GM23338 (cell line): ENCODE results near the gene S100A12. TPM values are rescaled to one million over a fixed set of nuclear protein-coding genes. Genes with fewer than 3 reads are reported as not detected.

Source experiments
- ATAC-seq: fragments of 200-7000 bp; cut with Tn5 transposase; 3 replicates; pipeline ENCODE4 v1.9.1; 2020
- DNase-seq: peaks from one replicate; pipeline ENCODE4 v3.0.0-alpha.2; 2015; ENCODE audit warnings: low spot score
- H2AFZ ChIP-seq: fragments of 200-600 bp; sonication (generic); 2 replicates; pipeline ENCODE4 v1.8.0; 2016; ENCODE audit warnings: antibody characterized with exemption, mild to moderate bottlenecking, moderate library complexity
- H3F3A ChIP-seq: fragments of 200-600 bp; sonication (generic); replicated peaks from 2 replicates; pipeline ENCODE4 v1.8.0; 2017; ENCODE audit warnings: antibody characterized with exemption, mixed run types, low read depth
- H3K27ac ChIP-seq: fragments of 200-600 bp; sonication (generic); 2 replicates; pipeline ENCODE4 v1.6.1; 2016; ENCODE audit warnings: low read depth
- H3K27me3 ChIP-seq: fragments of 200-600 bp; sonication (generic); 2 replicates; pipeline ENCODE4 v1.8.0; 2016; ENCODE audit warnings: mild to moderate bottlenecking, mixed run types, moderate library complexity; ENCODE audit not compliant: insufficient read depth
- H3K36me3 ChIP-seq: fragments of 200-600 bp; sonication (generic); 2 replicates; pipeline ENCODE4 v1.8.0; 2016; ENCODE audit warnings: mild to moderate bottlenecking; ENCODE audit not compliant: insufficient read depth
- H3K4me1 ChIP-seq: fragments of 200-600 bp; sonication (generic); 2 replicates; pipeline ENCODE4 v1.8.0; 2016; ENCODE audit warnings: mild to moderate bottlenecking, moderate library complexity; ENCODE audit not compliant: insufficient read depth
- H3K4me2 ChIP-seq: fragments of 200-600 bp; sonication (generic); 2 replicates; pipeline ENCODE4 v1.7.1; 2017; ENCODE audit warnings: mixed run types
- H3K4me3 ChIP-seq: fragments of 200-600 bp; sonication (generic); 2 replicates; pipeline ENCODE4 v1.6.1; 2016; ENCODE audit warnings: mixed run types
- H3K79me2 ChIP-seq: fragments of 200-600 bp; sonication (generic); replicated peaks from 2 replicates; pipeline ENCODE4 v1.8.0; 2017; ENCODE audit warnings: mild to moderate bottlenecking; ENCODE audit not compliant: insufficient read depth
- H3K9me2 ChIP-seq: fragments of 200-600 bp; sonication (generic); 2 replicates; pipeline ENCODE4 v1.8.0; 2017; ENCODE audit not compliant: insufficient read depth
- H4K20me1 ChIP-seq: fragments of 200-600 bp; sonication (generic); replicated peaks from 2 replicates; pipeline ENCODE4 v1.8.0; 2017; ENCODE audit warnings: mild to moderate bottlenecking; ENCODE audit not compliant: insufficient read depth
- H3K27ac Mint-ChIP-seq: 2 replicates; pipeline ENCODE4 v1.8.0; 2020; ENCODE audit warnings: inconsistent platforms, mild to moderate bottlenecking, moderate library complexity, mixed read lengths
- H3K27me3 Mint-ChIP-seq: 3 replicates; pipeline ENCODE4 v1.8.0; 2022; ENCODE audit warnings: low read depth, mild to moderate bottlenecking, moderate library complexity, mixed read lengths, inconsistent platforms; ENCODE audit not compliant: insufficient read depth, poor library complexity
- H3K36me3 Mint-ChIP-seq: 3 replicates; pipeline ENCODE4 v1.8.0; 2021; ENCODE audit warnings: low read depth, mild to moderate bottlenecking, inconsistent platforms, moderate library complexity, mixed read lengths
- H3K4me1 Mint-ChIP-seq: 3 replicates; pipeline ENCODE4 v1.8.0; 2020; ENCODE audit warnings: mild to moderate bottlenecking, inconsistent platforms, mixed read lengths
- H3K4me3 Mint-ChIP-seq: 3 replicates; pipeline ENCODE4 v1.8.0; 2021; ENCODE audit warnings: moderate library complexity, mild to moderate bottlenecking, inconsistent platforms, mixed read lengths
- H3K9me3 Mint-ChIP-seq: 3 replicates; pipeline ENCODE4 v1.8.0; 2020; ENCODE audit warnings: moderate library complexity, mild to moderate bottlenecking, inconsistent platforms, mixed read lengths
- CREB1 ChIP-seq: fragments of 250-450 bp; sonication (Bioruptor Pico); IDR thresholded peaks from 2 replicates; pipeline ENCODE4 v1.5.0; 2020; ENCODE audit warnings: low read depth, mild to moderate bottlenecking, moderate library complexity
- CTCF ChIP-seq, 2 experiments: fragments of 200-600 bp in 1 of 2; sonication (generic) in 1 of 2; conservative IDR thresholded peaks; 2 replicates each; pipeline versions ENCODE4 v1.5.1 to v1.6.1; 2016 to 2017; ENCODE audit warnings: antibody characterized with exemption in 2 of 2, low read depth in 2 of 2, mild to moderate bottlenecking in 2 of 2, moderate library complexity in 1 of 2
- ETS1 ChIP-seq: IDR thresholded peaks from 2 replicates; pipeline ENCODE4 v1.6.1; 2016; ENCODE audit warnings: antibody characterized with exemption
- EZH2phosphoT487 ChIP-seq: fragments of 200-600 bp; sonication (generic); IDR thresholded peaks from one replicate; pipeline ENCODE4 v1.8.1; 2018; ENCODE audit warnings: antibody characterized with exemption; ENCODE audit not compliant: unreplicated experiment
- JUNB ChIP-seq: IDR thresholded peaks from one replicate; pipeline ENCODE4 v1.6.1; 2016; ENCODE audit warnings: antibody characterized with exemption; ENCODE audit not compliant: unreplicated experiment
- NANOG ChIP-seq: IDR thresholded peaks from 2 replicates; pipeline ENCODE4 v1.6.1; 2016; ENCODE audit warnings: antibody characterized with exemption, borderline replicate concordance
- POLR2AphosphoS5 ChIP-seq: IDR thresholded peaks from 2 replicates; pipeline ENCODE4 v1.6.1; 2016; ENCODE audit warnings: antibody characterized with exemption, low read depth
- REST ChIP-seq: IDR thresholded peaks from one replicate; pipeline ENCODE4 v1.6.1; 2018; ENCODE audit warnings: antibody characterized with exemption; ENCODE audit not compliant: unreplicated experiment
- ZNF114 ChIP-seq: fragments of 250-450 bp; sonication (Bioruptor Pico); IDR thresholded peaks from 2 replicates; pipeline ENCODE4 v1.5.0; 2020; ENCODE audit warnings: mild to moderate bottlenecking, moderate library complexity
- polyA plus RNA-seq: library from polyadenylated mRNA; unstranded; fragments of >200 nt; fragmentation: Nextera tagmentation; extraction: Ambion mirVana; gene quantifications from 2 replicates; pipeline ENCODE4 v1.2.1, GENCODE V29; 2016
- total RNA-seq: library from RNA; depleted of rRNA; stranded (reverse); fragments of >200 nt; shearing (Covaris generic); gene quantifications from 2 replicates; pipeline ENCODE4 v1.2.3, GENCODE V29; 2014

S100A12 gene
- total and polyA plus RNA-seq, 2 experiments from 2014 or later = not detected

DNA sequence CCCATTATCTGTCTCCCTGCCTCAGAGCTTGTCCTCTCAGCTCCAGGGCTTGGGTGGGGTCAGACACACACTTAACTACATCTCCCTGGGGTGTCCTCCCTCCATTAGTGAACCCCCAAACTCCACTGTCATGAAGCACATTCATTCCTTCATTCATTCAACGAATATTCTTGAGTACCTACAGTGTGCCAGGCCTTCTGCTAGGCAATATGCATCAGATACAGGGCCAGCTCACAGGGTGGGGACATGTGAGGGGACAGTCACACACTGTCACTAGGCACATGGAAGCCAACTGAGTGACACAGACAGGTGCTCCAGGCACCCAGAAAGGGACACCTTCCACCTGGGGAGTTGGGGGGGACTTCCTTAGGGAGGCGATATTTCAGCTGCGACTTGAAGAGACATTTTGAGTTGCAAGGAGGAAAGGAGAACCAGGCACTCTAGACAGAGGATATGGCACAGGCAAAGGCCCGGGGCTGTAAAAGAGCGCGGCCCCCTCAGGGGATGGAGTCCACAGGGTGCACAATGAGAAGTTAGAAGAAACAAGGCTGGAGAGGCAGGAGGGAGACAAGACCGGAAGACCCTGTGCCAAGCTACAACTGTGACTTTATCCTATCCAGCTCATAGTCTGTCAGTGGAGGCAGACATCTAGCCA lies 24.1 kb upstream of the S100A12 start:
- Mint-ChIP-seq H3K4me1 (peaks cover 11% of the 10 kb centered on the region; the same call in 2 of the 3 replicates), H3K36me3 (peaks cover under 1% of the 10 kb centered on the region; the same call in 2 of the 3 replicates), H3K4me3 (no peak overlapping the region), H3K9me3 (peaks cover 4% of the 10 kb centered on the region), H3K27ac (no peak overlapping the region), H3K27me3 (peaks cover 16% of the 10 kb centered on the region)
- no peak for TF ChIP-seq ZNF114 (CRISPR knock-in tag)
- no peak for TF ChIP-seq CREB1 (CRISPR knock-in tag)
- no peak for TF ChIP-seq ETS1
- TF ChIP-seq POLR2AphosphoS5 = no peak
- TF ChIP-seq REST = no peak
- no peak for TF ChIP-seq EZH2phosphoT487
- 0 out of 2 replicates have a peak, but pooled peaks cover 3% of the 10 kb centered on the region for H3K9me2 ChIP-seq
- H3K27ac ChIP-seq = no peak overlapping the region
- H2AFZ ChIP-seq = no peak overlapping the region
- ATAC-seq = no peak
- no peak overlapping the region for H3K4me3 ChIP-seq
- H3F3A ChIP-seq = no peaks in the 10 kb centered on the region
- H3K4me2 ChIP-seq = no peak overlapping the region
- H4K20me1 ChIP-seq = no peaks in the 10 kb centered on the region
- no peaks in the 10 kb centered on the region for H3K4me1 ChIP-seq
- H3K36me3 ChIP-seq = no peaks in the 10 kb centered on the region
- H3K27me3 ChIP-seq = peaks cover 8% of the 10 kb centered on the region; the same call in 1 of the 2 replicates
- no peaks in the 10 kb centered on the region for H3K79me2 ChIP-seq
- no peak for DNase-seq

- H3K36me3 ChIP-seq = no peaks in the 10 kb centered on the region
- H3K27ac ChIP-seq = no peak overlapping the region
- DNase-seq (no peak), ATAC-seq (no peak)
- no peaks in the 10 kb centered on the region for H3K4me1 ChIP-seq
- no peaks in the 10 kb centered on the region for H3K79me2 ChIP-seq
- no peaks in the 10 kb centered on the region for H3F3A ChIP-seq
- H3K4me3 ChIP-seq = no peak overlapping the region
- no peak overlapping the region for H2AFZ ChIP-seq
- Mint-ChIP-seq H3K36me3 (no peaks in the 10 kb centered on the region), H3K9me3 (no peaks in the 10 kb centered on the region), H3K4me1 (peaks cover 7% of the 10 kb centered on the region; the same call in 2 of the 3 replicates), H3K27me3 (peaks cover 7% of the 10 kb centered on the region), H3K4me3 (no peak overlapping the region), H3K27ac (no peak overlapping the region)
- no peaks in the 10 kb centered on the region for H3K27me3 ChIP-seq
- no peaks in the 10 kb centered on the region for H4K20me1 ChIP-seq
- H3K9me2 ChIP-seq = no peaks in the 10 kb centered on the region
- H3K4me2 ChIP-seq = no peak overlapping the region
- no peak for TF ChIP-seq CTCF (conservative IDR thresholded peaks at IDR 0.05; ENCODE audit: low read depth in 2 of 2)
- TF ChIP-seq JUNB = no peak
- TF ChIP-seq CREB1 (CRISPR knock-in tag) = no peak
- TF ChIP-seq NANOG = no peak
Observed at GRCh38 chr1:153397924-153398651, 22.7 kb upstream of the S100A12 start.
